Small intestine (tissue), 7 donors: ENCODE data around the gene COX14. TPM values are rescaled to one million over a fixed set of nuclear protein-coding genes. Genes with fewer than 3 reads are reported as not detected.
"Not testable (repeated sequence)": the region's sequence is repeated elsewhere in the genome, so short reads cannot be mapped to it uniquely, and the experiment has no call there.

Experiments
- DNase-seq, 2 donors: peaks; one replicate each; pipeline versions ENCODE4 v3.0.0 to v3.0.0-alpha.2; 2013
- FAIRE-seq: peaks from 2 replicates; lab custom pipeline; 2012; peaks lifted over from hg19 to GRCh38; lab: Jason Lieb, UNC
- H3K27ac ChIP-seq, 3 donors: one replicate each; pipeline ENCODE4 v1.5.1; 2013; ENCODE audit warnings: low read length in 2 of 3, mild to moderate bottlenecking in 2 of 3, control low read depth in 1 of 3, inconsistent platforms in 1 of 3, low read depth in 1 of 3, moderate library complexity in 1 of 3
- H3K27me3 ChIP-seq, 3 donors: one replicate each; pipeline ENCODE4 v1.6.1; 2013; ENCODE audit warnings: low read length in 3 of 3, inconsistent platforms in 1 of 3; ENCODE audit not compliant: control insufficient read depth in 3 of 3, insufficient read depth in 3 of 3
- H3K36me3 ChIP-seq, 3 donors: one replicate each; pipeline ENCODE4 v1.6.1; 2013; ENCODE audit warnings: low read length in 3 of 3, inconsistent platforms in 1 of 3, low read depth in 1 of 3, mild to moderate bottlenecking in 1 of 3, moderate library complexity in 1 of 3; ENCODE audit not compliant: control insufficient read depth in 3 of 3, insufficient read depth in 2 of 3
- H3K4me1 ChIP-seq, 3 donors: one replicate each; pipeline ENCODE4 v1.6.1; 2013; ENCODE audit warnings: low read length in 2 of 3, inconsistent platforms in 1 of 3, low read depth in 1 of 3, mild to moderate bottlenecking in 1 of 3, moderate library complexity in 1 of 3; ENCODE audit not compliant: control insufficient read depth in 3 of 3, insufficient read depth in 2 of 3
- H3K4me3 ChIP-seq, 3 donors: one replicate each; pipeline ENCODE4 v1.5.1; 2013; ENCODE audit warnings: low read length in 3 of 3, control low read depth in 1 of 3, inconsistent platforms in 1 of 3, low read depth in 1 of 3, mild to moderate bottlenecking in 1 of 3, moderate library complexity in 1 of 3
- H3K9me3 ChIP-seq, 2 donors: one replicate each; pipeline ENCODE4 v1.6.1; 2013; ENCODE audit warnings: low read depth in 1 of 2, low read length in 1 of 2; ENCODE audit not compliant: control insufficient read depth in 2 of 2, insufficient read depth in 1 of 2
- WGBS, 3 donors: extraction: QIAGEN DNeasy Blood & Tissue Kit; methylation state at CpG; one replicate each; pipeline ENCODE4 v1.1.7; 2013; 5-methylcytosine and 5-hydroxymethylcytosine counted together
- polyA plus RNA-seq, 4 donors: library from polyadenylated mRNA; stranded (reverse) in 3 of 4; unstranded in 1 of 4; fragments of 200-250 nt in 3 of 4; fragments of 120-200 nt in 1 of 4; gene quantifications; one replicate each; pipeline versions ENCODE4 v1.2.1 to v1.2.3, GENCODE V29; 2013
- donor health status: healthy with polysubstance abuse.
- donor health status: control.
- donor health status: control.
- donor health status: Bipolar disorder and iron deficiency.
- donor health status: healthy.

COX14 gene
- polyA plus RNA-seq, 4 donors: 61.9 to 236 (median 158) TPM

DNA sequence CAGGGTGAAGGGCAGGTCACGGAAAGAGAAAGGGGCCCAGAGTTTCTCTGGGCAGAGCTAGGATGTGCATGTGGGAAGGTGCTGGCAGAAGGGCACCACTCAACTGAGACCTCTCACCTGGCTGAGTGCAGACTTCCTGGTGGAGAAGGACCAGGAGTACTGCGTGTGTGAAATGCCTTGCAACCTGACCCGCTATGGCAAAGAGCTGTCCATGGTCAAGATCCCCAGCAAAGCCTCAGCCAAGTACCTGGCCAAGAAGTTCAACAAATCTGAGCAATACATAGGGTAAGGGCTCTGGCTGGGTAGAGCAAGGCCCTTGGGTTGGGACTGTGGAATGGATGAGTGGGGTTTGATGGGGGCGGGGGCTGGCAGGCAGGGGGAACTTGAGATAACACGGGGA lies 32.3 kb upstream of the COX14 start:
- no peaks in the 10 kb centered on the region for H3K9me3 ChIP-seq
- FAIRE-seq: no peak
- WGBS, 3 donors: 85 to 87% (median 85%) methylated on average over 5 of the region's 5 CpGs
- peaks cover 0 to 51% (median 9%) of the 10 kb centered on the region in 3 donors for H3K4me1 ChIP-seq
- no peak overlapping the region for H3K4me3 ChIP-seq
- H3K27ac ChIP-seq: no peak overlapping the region
- DNase-seq: no peak
- peaks cover 0 to 7% (median 0%) of the 10 kb centered on the region in 3 donors for H3K36me3 ChIP-seq
- H3K27me3 ChIP-seq: no peaks in the 10 kb centered on the region

DNA sequence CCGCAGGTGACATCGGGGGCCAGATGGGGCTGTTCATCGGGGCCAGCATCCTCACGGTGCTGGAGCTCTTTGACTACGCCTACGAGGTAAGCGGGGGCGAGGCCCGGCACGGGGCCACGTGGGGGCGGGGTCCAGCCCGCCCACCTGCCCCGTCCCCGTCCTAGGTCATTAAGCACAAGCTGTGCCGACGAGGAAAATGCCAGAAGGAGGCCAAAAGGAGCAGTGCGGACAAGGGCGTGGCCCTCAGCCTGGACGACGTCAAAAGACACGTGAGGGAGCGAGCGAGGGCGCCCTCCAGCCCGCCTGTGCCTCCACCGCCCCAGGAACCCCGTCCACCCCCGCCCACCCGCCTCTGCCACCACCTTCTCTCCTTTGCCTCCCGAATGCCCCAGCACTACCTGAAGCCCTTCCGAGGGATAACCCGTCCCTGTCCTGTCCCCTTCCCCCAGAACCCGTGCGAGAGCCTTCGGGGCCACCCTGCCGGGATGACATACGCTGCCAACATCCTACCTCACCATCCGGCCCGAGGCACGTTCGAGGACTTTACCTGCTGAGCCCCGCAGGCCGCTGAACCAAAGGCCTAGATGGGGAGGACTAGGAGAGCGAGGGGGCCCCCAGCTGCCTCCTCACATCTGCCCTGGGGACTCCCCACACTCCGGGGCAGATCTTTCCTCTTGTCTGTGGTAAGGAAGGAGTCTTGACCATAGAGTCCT lies 30.8 kb upstream of the COX14 start:
- Histone ChIP-seq H3K27ac (peak overlapping the region in 1 of 3 donors; percentile 91), H3K4me3 (no peak overlapping the region), H3K36me3 (peaks cover 0 to 7% (median 0%) of the 10 kb centered on the region in 3 donors), H3K27me3 (no peaks in the 10 kb centered on the region), H3K4me1 (peaks cover 0 to 43% (median 9%) of the 10 kb centered on the region in 3 donors), H3K9me3 (no peaks in the 10 kb centered on the region)
- WGBS, 3 donors: 61 to 65% (median 63%) methylated on average over 37 to 46 of the region's 46 CpGs
- no peak for FAIRE-seq
- peak in 1 of 2 donors; percentile 47 for DNase-seq

DNA sequence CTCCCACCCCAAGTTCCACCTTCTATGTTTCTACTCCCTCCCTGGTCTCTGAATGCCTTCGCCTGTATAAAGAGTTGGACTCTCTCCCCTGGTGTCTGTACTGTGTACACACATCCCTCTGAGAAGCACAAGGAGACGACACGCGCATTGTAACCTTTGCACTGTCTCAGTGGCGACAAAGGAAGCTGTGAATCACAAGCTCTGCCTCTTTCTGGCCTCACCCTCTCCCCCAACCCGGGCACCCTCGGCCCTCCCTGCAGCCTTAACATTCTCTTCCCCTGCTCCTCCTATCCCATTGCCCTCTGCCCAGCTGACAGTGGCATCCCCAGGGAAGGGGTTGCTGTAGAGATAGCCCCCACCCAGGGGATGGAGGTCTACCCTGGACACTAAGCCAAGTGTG lies 29.4 kb upstream of the COX14 start:
- DNase-seq (peak; percentile 95 to 96), FAIRE-seq (no peak)
- H3K4me3 ChIP-seq: no peak overlapping the region
- 12 to 60% (median 38%) methylated on average over 7 of the region's 7 CpGs for WGBS, 3 donors
- H3K9me3 ChIP-seq: no peaks in the 10 kb centered on the region
- H3K27ac ChIP-seq: peak overlapping the region; percentile 59 to 91 (median 91)
- peaks cover 0 to 43% (median 9%) of the 10 kb centered on the region in 3 donors for H3K4me1 ChIP-seq
- H3K36me3 ChIP-seq: peaks cover 4 to 14% (median 11%) of the 10 kb centered on the region in 3 donors
- H3K27me3 ChIP-seq: no peaks in the 10 kb centered on the region

DNA sequence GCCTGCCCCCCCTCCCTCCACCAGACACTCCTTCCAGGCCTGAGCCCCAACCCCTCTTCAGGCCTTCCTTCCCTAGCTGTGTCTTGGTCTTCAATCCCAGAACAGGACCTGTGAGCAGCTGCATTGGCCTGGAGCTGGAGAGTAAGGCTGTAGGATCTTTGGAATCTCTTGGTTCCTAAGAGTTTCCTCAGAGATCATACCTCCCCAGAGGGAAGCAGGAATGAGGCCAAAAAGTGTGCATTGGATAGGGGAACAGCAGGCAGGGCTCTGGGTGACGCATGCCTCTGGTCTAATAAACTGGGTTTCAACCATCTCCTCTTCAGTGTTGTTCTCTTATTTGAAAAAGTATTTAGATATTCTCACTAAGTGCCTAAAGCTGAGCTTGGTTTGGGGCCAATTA lies 28.7 kb upstream of the COX14 start:
- DNase-seq (no peak), FAIRE-seq (no peak)
- Histone ChIP-seq H3K27ac (peak overlapping the region; percentile 11 to 91 (median 91)), H3K9me3 (no peaks in the 10 kb centered on the region), H3K36me3 (peaks cover 6 to 16% (median 12%) of the 10 kb centered on the region in 3 donors), H3K4me3 (no peak overlapping the region), H3K27me3 (no peaks in the 10 kb centered on the region), H3K4me1 (peaks cover 0 to 43% (median 9%) of the 10 kb centered on the region in 3 donors)
- WGBS, 3 donors: 75 to 91% (median 91%) methylated on average over 1 of the region's 1 CpG

DNA sequence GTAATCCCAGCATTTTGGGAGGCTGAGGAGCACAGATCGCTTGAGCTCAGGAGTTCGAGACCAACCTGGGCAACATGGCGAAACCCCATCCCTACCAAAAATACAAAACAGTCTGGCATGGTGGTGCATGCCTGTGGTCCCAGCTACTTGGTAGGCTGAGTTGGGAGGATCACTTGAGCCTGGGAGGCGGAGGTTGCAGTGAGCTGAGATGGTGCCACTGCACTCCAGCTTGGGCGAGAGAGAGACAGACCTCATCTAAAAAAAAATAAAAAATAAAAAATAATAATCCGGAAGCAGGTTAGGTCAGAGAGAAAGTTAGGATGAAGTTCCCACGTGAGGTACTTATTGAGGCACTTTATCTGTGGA lies 27.6 kb upstream of the COX14 start:
- not testable (repeated sequence) for H3K27me3 ChIP-seq, H3K9me3 ChIP-seq, FAIRE-seq, DNase-seq
- peak overlapping the region; percentile 78 to 88 (median 80) for H3K4me3 ChIP-seq
- peaks cover 0 to 43% (median 9%) of the 10 kb centered on the region in 3 donors for H3K4me1 ChIP-seq
- peak overlapping the region; percentile 88 to 94 (median 90) for H3K27ac ChIP-seq
- 39 to 43% (median 40%) methylated on average over 7 of the region's 7 CpGs for WGBS, 3 donors
- H3K36me3 ChIP-seq: peaks cover 8 to 18% (median 12%) of the 10 kb centered on the region in 3 donors

DNA sequence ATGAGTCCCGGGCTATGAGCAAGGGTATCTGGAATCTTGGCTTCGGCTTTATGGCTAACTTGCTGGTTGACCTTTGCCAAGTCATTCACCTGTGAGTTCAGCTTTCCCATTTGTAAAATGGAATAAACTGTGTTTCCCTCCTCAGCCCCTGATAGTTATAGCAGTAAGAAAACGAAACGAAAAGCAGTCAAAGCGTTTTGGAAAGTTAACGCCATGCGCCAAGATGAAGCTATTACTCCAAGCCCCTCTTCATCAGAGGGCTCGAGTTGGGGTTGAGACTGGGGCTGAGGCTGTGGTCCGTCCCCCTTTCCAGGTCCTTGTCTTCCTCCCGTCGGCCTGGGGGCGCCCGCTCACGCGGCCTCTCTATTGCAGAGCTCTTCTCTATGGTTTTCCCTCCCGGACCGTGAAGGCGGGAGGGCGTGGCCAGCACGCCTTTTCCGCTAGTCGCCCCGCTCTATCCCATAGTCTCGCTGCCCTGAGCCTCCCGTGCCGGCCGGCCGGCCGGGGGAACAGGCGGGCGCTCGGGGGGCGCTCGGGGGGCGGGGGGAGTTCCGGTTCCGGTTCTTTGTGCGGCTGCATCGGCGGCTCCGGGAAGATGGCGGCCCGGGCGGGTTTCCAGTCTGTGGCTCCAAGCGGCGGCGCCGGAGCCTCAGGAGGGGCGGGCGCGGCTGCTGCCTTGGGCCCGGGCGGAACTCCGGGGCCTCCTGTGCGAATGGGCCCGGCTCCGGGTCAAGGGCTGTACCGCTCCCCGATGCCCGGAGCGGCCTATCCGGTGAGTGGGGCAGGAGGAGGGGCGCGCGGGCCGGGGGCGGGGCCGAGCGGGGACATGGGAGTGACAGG lies 27.0 kb upstream of the COX14 start, which contains the start of gene SMARCD1:
Gene SMARCD1, plus strand, starts transcription at position 568 of the 840 bp plus-strand sequence. Its CDS starts 28 bp downstream, at position 596.
- peak within 1 kb of the TSS; percentile 88 to 94 (median 90) for H3K27ac ChIP-seq
- H3K4me1 ChIP-seq: peaks cover 0 to 43% (median 9%) of the 10 kb centered on the region in 3 donors
- peak within 1 kb of the TSS; percentile 78 to 88 (median 80) for H3K4me3 ChIP-seq
- H3K27me3 ChIP-seq: no peaks in the 10 kb centered on the region
- WGBS, 3 donors: 0 to 1% (median 1%) methylated on average over 50 to 69 of the region's 69 CpGs
- FAIRE-seq: no peak
- H3K36me3 ChIP-seq: peaks cover 11 to 22% (median 16%) of the 10 kb centered on the region in 3 donors
- H3K9me3 ChIP-seq: no peaks in the 10 kb centered on the region
- DNase-seq: peak; percentile 90 to 94

DNA sequence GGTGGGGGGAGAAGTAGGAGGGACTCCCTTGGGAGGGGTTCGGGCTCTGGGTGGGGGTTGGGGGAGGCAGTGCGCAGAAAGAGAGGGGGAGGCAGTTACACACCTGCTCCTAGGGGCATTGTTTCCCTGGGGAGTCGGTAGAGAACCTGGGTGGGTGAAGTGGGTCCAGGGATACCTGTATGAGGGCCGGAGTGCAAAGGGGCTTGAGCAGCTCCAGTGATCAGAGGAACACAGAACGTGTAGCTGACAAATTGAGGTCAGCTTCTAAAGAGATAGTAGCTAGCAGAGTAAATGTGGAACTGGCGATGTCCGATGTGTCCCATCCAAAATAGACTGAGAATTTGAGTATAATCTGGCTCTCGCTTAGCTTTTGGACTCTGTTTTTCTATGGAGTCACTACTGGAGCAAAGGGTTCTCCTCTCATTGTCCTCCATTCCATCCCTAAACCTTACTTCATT lies 26.4 kb upstream of the COX14 start:
- Histone ChIP-seq H3K27me3 (no peaks in the 10 kb centered on the region), H3K36me3 (peaks cover 16 to 28% (median 19%) of the 10 kb centered on the region in 3 donors), H3K27ac (peak overlapping the region; percentile 64 to 94 (median 75)), H3K4me1 (peaks cover 0 to 40% (median 9%) of the 10 kb centered on the region in 3 donors), H3K4me3 (peak overlapping the region; percentile 78 to 88 (median 80)), H3K9me3 (no peaks in the 10 kb centered on the region)
- WGBS, 3 donors: 6 to 8% (median 7%) methylated on average over 8 of the region's 8 CpGs
- no peak for DNase-seq
- no peak for FAIRE-seq

DNA sequence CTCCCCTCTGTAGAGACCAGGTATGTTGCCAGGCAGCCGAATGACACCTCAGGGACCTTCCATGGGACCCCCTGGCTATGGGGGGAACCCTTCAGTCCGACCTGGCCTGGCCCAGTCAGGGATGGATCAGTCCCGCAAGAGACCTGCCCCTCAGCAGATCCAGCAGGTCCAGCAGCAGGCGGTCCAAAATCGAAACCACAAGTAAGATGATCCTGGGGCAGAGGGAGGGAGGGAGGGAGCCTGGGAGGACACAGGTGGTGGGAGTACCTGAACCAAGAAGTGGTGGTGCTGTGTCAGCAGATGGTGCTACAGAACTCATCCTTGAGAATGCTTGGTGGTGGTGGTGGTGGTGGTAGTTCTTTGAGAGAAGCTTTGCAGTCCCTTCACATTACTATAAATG lies 25.9 kb upstream of the COX14 start:
- peak; percentile 26 to 54 for DNase-seq
- Histone ChIP-seq H3K4me3 (peak overlapping the region in 2 of 3 donors; percentile 78 to 80), H3K27me3 (no peaks in the 10 kb centered on the region), H3K27ac (peak overlapping the region; percentile 64 to 94 (median 75)), H3K4me1 (peaks cover 0 to 35% (median 9%) of the 10 kb centered on the region in 3 donors), H3K9me3 (no peaks in the 10 kb centered on the region), H3K36me3 (peaks cover 16 to 33% (median 19%) of the 10 kb centered on the region in 3 donors)
- 28 to 63% (median 54%) methylated on average over 5 of the region's 5 CpGs for WGBS, 3 donors
- FAIRE-seq: no peak
